Stimulated activated CD4-positive, alpha-beta T cell treated with anti-CD3 and anti-CD28 coated beads, Interleukin-12 subunit alpha, Interleukin-12 subunit beta, amount 100 ng/mL, for 24 hours (primary cell): ENCODE measurements around the gene MZT2A.
"Not testable (repeated sequence)": the region's sequence is repeated elsewhere in the genome, so short reads cannot be mapped to it uniquely, and the experiment has no call there.

Source experiments
- DNase-seq, 2 experiments: peaks; one replicate each; pipeline ENCODE4 v3.0.0-alpha.2; 2020; ENCODE audit warnings: low read depth in 2 of 2

Gene MZT2A

DNA sequence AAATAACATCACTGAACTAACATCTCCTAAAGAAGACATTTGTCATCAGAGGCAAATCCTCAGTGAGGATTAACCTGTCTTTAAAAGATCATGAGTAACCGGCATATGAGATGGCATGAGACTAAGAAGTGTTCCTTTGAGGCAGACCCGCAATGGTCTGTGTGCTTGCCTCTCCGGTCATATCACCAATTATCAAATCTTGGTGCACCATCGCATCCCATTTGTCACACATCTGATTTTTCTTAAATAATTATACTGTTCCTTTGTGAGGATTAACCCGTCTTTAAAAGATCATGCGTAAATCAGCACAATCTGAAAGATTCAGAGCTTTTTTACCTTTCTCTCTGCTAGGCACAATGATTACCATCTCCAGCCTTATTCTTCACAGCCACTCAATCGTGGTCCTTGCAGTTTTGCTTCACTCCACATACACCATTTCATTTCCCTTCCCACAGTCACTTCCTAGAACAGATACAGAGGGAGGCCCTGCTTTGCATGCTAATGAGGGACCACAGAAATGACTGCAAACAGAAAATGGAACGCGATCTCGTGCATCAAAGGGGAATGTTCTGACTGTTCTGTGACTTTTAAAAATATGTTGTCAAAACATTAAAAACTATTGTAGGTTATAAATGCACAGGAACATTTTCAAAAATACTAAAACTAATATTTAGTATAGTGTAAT is 40.8 kb downstream of the MZT2A start:
- DNase-seq, result not testable (repeated sequence)

DNA sequence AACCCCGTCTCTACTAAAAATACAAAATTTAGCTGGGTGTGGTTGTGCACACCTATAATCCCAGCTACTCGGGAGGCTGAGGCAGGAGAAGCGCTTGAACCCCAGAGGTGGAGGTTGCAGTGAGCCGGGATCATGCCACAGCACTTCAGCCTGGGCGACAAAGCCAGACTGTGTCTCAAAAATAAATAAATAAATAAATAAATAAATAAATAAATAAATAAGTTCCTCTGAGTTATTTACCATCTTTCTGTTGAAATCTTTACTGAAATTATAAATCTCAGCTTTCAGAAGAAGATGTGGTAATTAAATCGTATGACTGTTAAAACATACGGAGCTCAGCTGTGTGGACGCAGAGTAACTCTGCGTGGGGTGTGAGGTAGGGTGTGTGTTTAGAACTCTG is 44.2 kb downstream of the MZT2A start:
- not testable (repeated sequence) for DNase-seq

DNA sequence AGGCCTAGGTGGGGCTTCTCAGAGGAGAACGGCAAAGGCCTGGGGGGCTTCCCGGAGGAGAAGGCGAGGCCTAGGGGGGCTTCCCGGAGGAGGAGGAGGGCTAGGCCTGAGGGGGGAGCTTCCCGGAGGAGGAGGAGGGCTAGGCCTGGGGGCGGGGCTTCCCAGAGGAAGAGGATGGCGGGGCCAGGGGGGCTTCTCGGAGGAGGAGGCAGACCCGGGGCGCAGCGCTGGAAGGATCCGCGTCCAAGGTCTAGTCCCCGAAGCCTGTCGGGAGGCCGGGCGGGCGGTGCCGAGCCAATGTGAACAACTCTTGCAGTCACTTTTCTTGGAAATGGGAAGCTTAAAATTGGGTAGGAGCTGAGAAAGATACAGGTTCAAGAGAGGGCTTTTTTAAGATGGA is 46.3 kb downstream of the MZT2A start:
- no peak for DNase-seq

DNA sequence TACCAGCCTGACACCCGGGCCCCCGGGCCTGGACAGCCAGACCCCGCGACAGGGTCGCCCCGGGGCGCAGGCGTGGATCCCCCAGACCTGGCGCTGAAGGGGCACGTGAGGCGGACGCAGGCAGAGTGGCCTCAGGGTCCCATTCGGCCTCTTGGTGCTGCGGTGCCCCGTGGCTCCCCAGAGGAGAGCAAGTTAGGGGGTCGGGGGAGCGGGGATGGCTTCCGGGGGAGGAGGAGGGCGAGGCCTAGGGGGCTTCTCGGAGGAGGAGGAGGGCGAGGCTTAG is 46.7 kb downstream of the MZT2A start:
- DNase-seq, result not testable (repeated sequence)

DNA sequence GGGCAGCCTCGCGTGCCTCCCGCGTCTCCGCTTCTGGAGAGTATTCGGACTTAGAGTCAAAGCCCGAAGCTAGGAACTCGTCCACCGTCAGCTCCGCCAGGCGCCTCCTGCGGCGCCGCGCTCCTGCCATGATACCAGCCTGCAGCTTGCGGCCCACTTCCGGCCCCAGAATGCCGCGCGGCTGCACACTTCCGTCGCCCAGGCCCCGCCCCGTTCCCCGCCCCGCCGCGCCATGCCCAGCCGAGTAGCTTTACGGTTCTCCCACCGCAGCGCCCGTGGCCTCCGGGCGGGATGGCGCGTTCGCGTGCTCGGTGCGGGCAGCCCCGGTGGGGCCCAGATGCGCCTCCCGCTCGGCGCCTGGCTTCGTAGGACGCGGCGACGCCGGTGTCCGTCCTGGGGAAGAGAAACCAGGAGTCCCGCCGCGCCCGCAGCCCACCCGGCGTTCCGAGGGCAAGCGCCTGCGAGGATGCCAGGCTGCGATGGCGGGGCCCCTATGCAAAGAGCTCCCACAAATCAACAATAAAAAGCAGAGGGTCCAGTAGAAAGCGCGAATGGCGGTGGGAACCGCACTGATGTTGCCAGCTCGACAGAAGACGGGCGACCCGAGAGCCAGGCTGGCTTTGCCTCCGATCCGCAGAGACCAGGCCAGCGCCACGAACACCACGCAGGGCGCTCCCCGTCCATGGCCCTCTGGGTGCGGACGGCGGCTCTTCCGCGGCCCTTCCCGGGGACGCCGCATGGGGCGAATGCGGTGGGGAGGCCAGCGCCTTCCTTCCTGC is 47.3 kb downstream of the MZT2A start:
- DNase-seq, result not testable (repeated sequence)

DNA sequence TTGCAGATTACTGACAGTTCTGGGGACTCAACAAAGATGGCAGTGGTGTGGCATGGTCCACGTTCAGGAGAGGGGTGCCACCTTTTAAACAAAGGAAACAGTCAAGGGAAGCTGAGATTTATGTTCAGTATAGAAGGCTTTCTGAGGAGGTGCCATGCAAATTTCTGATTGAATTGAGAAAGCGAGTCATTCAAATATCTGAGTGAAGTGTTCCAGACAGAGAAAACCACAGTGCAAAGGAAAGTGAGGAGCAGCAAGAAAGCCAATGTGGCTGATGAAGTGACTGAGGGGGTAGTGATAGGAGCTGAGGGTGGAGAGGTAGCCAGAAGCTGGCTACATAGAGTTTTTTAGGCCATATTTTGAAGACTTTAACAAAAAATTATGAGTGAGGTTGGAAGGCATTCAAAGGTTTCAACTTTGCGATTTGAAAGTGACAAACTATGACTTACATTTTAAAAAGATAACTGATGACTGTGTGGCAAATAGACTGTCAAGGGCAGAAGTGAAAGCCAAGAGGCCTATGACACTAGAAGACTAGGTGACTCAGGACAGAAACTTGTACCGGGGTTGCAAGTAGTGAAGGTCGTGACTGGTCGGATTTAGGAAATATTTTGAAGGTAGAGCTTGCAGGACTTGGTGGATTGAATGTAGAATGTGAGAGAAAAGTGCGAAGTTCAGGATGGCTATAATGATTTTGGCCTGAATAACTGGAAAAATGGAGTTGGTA is 51.3 kb downstream of the MZT2A start:
- DNase-seq, result not testable (repeated sequence)
